Measurements from ENCODE around the gene LRRC40. TPM values are rescaled to one million over a fixed set of nuclear protein-coding genes. Genes with fewer than 3 reads are reported as not detected.

LRRC40 gene
- total RNA-seq, 4 donors from 2014 or later = 8.6 to 14.4 (median 10.4) TPM

DNA sequence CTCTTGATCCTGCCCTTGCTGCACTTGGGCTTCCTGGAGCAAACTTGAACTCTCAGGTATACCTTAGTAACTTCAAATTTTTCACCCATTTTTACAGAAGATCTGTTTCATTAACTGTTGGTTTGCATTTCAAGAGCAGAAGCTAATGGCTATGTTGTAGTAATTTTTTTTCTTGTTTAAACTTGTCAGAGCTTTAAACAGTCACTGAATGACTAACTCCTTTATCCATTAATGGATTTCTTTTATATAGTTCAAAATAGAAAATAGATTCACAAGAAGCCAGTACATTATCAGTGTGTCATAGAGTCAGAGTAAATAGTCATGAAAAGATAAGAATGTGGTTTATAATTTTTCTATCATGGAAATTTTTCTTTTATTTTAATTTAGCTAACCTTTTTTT, 29.4 kb upstream of the LRRC40 start:
- peaks cover 7% of the 10 kb centered on the region for H3K4me1 ChIP-seq
- TF ChIP-seq POLR2A (IDR thresholded peaks at IDR 0.05) (no peak), POLR2AphosphoS5 (IDR thresholded peaks at IDR 0.05) (no peak), EP300 (IDR thresholded peaks at IDR 0.05) (no peak)
- TF ChIP-seq, protein P1, sequence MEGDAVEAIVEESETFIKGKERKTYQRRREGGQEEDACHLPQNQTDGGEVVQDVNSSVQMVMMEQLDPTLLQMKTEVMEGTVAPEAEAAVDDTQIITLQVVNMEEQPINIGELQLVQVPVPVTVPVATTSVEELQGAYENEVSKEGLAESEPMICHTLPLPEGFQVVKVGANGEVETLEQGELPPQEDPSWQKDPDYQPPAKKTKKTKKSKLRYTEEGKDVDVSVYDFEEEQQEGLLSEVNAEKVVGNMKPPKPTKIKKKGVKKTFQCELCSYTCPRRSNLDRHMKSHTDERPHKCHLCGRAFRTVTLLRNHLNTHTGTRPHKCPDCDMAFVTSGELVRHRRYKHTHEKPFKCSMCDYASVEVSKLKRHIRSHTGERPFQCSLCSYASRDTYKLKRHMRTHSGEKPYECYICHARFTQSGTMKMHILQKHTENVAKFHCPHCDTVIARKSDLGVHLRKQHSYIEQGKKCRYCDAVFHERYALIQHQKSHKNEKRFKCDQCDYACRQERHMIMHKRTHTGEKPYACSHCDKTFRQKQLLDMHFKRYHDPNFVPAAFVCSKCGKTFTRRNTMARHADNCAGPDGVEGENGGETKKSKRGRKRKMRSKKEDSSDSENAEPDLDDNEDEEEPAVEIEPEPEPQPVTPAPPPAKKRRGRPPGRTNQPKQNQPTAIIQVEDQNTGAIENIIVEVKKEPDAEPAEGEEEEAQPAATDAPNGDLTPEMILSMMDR (IDR thresholded peaks at IDR 0.05) = no peak
- no peaks in the 10 kb centered on the region for H3K9me3 ChIP-seq
- DNase-seq (ENCODE audit: low spot score in 2 of 2) = no peak
- no peaks in the 10 kb centered on the region for H3K27me3 ChIP-seq
- peaks cover 100% of the 10 kb centered on the region for H3K36me3 ChIP-seq
- H3K4me3 ChIP-seq = no peak overlapping the region
- no peak overlapping the region for H3K27ac ChIP-seq

DNA sequence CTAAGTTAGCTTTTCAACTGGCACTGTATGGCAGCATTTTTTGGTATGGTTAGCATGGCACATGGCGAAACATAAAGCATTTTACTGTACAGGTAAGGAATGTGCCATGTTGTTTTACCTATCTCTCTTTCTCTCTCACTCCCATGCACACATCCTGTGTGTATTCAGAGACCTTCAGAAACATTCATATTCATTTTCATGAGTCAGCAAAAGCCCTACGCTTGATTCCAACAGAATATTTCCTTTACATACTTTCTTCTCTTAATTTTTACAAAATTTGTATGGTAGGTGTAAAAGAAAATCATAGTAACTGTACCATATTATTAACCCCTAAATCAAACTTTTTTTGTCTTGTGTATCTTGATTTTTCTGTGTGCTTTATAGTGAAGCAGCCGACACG, 26.1 kb upstream of the LRRC40 start:
- no peak for TF ChIP-seq POLR2A (IDR thresholded peaks at IDR 0.05)
- TF ChIP-seq, protein P1 (IDR thresholded peaks at IDR 0.05) = no peak
- TF ChIP-seq EP300 (IDR thresholded peaks at IDR 0.05) = no peak
- TF ChIP-seq POLR2AphosphoS5 (IDR thresholded peaks at IDR 0.05) = no peak
- no peaks in the 10 kb centered on the region for H3K27me3 ChIP-seq
- H3K27ac ChIP-seq = no peak overlapping the region
- H3K4me1 ChIP-seq = peaks cover 26% of the 10 kb centered on the region
- no peak for DNase-seq (ENCODE audit: low spot score in 2 of 2)
- no peak overlapping the region for H3K4me3 ChIP-seq
- H3K9me3 ChIP-seq = no peaks in the 10 kb centered on the region
- H3K36me3 ChIP-seq = peaks cover 82% of the 10 kb centered on the region
- WGBS = 98% methylated on average over 4 of the region's 4 CpGs

DNA sequence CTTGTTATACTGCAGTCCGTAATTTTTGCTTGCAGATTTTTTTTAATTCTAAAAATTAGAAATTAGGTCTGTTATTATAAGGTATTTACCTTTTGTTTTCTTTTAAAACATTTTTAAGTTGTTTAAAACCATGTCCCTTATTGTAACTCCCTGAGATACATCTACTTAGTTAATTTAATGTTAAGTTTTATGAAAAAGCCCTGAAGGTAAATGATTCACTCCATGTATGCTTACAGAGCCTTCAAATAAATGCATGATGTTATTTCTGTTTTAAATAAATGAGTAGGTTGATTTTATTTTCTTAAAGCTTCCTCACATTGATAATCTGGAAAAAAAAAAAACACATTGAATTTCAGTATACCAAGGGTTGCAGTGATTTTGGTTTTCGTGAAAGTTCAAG, 23.3 kb upstream of the LRRC40 start:
- 66% methylated on average over 2 of the region's 2 CpGs for WGBS
- H3K27ac ChIP-seq = no peak overlapping the region
- TF ChIP-seq, protein P1 (IDR thresholded peaks at IDR 0.05) = no peak
- TF ChIP-seq POLR2A (IDR thresholded peaks at IDR 0.05) (no peak), EP300 (IDR thresholded peaks at IDR 0.05) (no peak), POLR2AphosphoS5 (IDR thresholded peaks at IDR 0.05) (no peak)
- H3K4me3 ChIP-seq = no peak overlapping the region
- no peak for DNase-seq (ENCODE audit: low spot score in 2 of 2)
- peaks cover 58% of the 10 kb centered on the region for H3K36me3 ChIP-seq
- H3K27me3 ChIP-seq = no peaks in the 10 kb centered on the region
- H3K9me3 ChIP-seq = no peaks in the 10 kb centered on the region
- peaks cover 38% of the 10 kb centered on the region for H3K4me1 ChIP-seq

DNA sequence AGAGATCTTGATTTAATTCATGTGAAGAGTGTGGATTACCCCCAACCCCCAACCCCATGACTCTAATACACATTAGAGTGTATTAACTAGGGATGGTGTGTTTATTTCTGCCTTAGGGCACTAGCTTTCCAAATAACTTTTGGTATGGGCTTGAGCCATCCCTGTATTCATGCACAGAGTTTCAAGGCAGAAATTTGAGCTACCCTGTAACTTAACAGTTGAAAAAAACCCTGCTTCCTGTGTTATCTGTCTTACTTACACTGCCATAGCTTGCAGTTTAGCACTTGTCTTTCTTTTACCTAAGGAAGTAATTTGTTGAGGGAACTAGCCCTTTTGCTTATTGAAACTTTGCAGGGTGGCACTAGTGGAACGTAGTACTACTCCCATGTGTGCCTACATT, 22.1 kb upstream of the LRRC40 start:
- no peaks in the 10 kb centered on the region for H3K9me3 ChIP-seq
- DNase-seq (ENCODE audit: low spot score in 2 of 2) = no peak
- TF ChIP-seq POLR2A (IDR thresholded peaks at IDR 0.05) (no peak), POLR2AphosphoS5 (IDR thresholded peaks at IDR 0.05) (no peak), EP300 (IDR thresholded peaks at IDR 0.05) (no peak)
- TF ChIP-seq, protein P1 (IDR thresholded peaks at IDR 0.05) = no peak
- peaks cover 48% of the 10 kb centered on the region for H3K36me3 ChIP-seq
- no peak overlapping the region for H3K4me3 ChIP-seq
- no peaks in the 10 kb centered on the region for H3K27me3 ChIP-seq
- 32% methylated on average over 1 of the region's 1 CpG for WGBS
- peaks cover 50% of the 10 kb centered on the region for H3K4me1 ChIP-seq
- no peak overlapping the region for H3K27ac ChIP-seq

DNA sequence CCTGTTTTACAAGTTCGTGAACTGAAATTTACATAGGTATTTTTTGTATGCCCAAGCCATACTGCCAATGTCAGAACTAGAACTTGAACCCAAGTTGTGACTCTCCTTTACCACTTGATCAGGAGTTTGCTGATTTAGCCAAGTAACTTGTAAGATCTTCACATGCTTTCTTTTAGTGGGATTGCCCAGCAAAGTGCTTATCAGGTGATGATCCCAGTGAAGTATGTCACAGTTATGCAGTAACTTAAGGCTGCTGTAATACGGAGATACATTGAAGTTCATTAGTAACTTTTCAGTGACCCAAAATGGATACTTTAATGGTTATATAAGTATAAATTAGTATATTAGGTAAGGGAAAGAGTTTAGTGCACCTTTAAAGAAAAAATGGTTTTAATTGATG, 19.6 kb upstream of the LRRC40 start:
- no peak overlapping the region for H3K4me3 ChIP-seq
- H3K27me3 ChIP-seq = no peaks in the 10 kb centered on the region
- 81% methylated on average over 2 of the region's 2 CpGs for WGBS
- H3K36me3 ChIP-seq = peaks cover 23% of the 10 kb centered on the region
- no peak overlapping the region for H3K27ac ChIP-seq
- H3K9me3 ChIP-seq = no peaks in the 10 kb centered on the region
- DNase-seq (ENCODE audit: low spot score in 2 of 2) = no peak
- H3K4me1 ChIP-seq = peaks cover 61% of the 10 kb centered on the region
- TF ChIP-seq EP300 (IDR thresholded peaks at IDR 0.05) (no peak), POLR2AphosphoS5 (IDR thresholded peaks at IDR 0.05) (no peak), POLR2A (IDR thresholded peaks at IDR 0.05) (no peak)
- TF ChIP-seq, protein P1 (IDR thresholded peaks at IDR 0.05) = no peak

Data from suprapubic skin (tissue), 4 donors.